ENCODE results near the gene KCNB1.

Gene KCNB1

DNA sequence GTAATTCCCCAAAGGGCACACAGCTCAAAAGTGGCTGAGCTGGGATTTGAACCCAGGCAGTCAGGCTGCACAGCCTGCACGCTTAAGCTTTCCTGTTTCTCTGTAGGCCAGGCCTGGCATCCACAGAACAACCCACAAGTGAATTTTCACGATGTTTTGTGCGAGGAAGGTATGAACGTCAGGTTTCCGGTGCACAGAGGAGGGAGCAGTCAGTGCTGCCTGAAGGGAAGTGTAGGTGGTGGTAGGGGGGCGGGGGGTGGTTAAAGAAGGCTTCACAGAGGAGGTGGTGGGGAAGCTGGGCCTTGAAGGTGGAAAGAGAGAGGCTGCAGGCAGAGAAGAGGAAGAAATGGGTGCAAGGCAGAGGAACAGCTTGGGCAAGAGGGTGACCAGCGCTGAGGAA is 14.1 kb downstream of the KCNB1 start:
- DNase-seq: no peak

DNA sequence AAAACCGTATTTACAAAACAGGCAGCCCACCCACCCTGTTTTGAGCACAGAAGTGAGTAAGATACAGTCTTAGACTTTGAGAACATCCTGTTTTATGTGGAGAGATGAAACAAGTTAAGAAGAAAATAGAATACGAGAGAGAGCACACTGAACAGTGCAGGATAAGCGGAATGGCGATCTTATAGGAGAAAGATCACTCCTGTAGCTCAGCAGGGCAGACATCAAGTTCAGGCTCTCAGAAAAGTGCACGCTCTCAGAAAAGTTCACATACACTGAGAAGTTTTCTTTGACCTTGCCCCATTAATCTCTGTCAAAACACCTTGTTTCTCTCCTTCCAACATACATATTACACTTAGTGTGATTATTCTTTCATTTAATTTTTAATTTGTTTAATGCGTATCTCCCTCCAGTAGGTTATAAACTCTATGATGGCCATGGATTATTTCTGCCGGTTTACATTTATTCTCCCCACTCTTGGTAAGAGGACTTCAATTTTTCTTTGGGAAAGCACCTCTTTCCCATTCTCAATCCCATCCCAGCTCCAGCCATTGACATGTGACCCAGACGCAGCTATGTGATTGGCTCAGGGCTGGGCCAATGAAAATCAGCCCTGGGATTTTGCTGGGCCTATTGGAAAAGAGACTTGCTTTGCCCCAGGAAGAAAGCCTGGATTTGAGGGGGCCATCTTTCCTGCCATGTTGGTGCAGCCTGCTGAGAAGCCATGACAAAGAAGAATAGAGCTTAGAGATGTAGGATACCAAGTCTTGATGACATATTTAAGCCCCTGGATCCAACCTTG is 16.2 kb downstream of the KCNB1 start:
- DNase-seq: no peak

DNA sequence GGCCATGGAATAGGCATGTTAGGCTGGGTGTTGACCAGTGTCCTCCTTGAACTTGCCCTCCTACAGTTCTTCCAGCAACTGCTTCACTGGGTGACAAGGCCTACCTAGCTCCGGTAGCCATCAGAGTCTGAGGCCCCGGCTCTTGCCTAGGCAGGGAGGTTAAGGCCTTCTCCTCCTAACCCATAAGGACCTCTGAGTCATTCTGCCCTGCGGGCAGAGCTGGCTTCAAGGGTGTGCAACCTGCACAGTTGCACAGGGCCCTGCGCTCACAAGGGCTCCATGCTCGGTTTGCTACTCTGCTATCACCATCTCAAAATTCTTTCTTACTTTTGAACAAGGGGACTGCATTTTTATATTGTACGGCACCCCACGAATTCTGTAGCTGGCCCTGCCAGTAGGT is 17.9 kb downstream of the KCNB1 start:
- no peak for DNase-seq

DNA sequence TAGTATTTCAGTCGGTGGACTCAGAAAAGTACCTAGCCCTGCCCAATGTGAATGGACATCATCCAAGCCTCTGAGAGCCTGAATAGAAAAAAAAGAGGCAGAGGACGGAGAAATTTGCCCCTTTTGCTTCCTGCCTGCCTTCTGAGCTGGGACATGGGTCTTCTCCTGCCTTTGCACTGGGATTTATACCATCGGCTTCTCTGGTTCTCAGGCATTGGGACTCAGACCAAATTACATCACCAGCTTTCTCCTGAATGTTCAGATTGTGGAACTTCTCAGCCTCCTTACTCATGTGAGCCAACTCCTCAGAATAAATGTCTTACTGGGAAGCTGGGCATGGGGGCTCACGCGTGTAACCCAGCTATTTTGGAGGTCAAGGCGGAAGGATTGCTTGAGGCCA is 19.8 kb downstream of the KCNB1 start:
- DNase-seq: no peak

DNA sequence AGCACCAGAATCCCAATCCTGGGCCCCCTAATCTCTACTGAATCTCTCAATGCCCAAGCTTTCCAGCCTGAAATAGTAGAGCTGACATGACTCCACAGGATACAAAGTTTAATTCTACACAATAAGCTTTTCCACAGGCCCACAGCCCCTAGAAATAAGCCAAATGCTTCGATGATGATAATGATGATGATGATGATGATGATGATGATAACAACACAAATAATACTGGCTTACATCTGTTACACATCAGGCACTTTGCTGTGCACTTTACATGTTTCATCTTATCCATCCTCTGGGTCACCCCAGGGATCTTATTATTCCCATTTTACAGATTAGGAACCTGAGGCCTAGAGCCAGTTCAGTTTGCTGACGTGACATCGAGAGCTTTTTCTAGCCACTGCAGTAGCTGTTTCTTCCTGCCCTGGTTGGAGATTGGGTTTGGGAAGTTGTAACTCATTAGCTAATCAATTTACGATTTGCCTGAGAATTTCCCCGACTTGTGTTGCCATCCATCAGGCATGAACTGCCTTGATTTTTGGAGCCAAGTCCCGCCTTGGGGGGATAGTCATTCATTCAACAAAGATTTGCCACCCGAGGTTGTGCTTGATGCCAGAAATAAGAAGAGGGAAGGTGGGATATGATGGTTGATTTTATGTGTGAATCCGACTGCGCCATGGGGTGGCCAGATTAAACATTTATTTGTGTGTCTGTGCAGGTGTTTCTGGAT is 20.4 kb downstream of the KCNB1 start:
- DNase-seq: no peak

DNA sequence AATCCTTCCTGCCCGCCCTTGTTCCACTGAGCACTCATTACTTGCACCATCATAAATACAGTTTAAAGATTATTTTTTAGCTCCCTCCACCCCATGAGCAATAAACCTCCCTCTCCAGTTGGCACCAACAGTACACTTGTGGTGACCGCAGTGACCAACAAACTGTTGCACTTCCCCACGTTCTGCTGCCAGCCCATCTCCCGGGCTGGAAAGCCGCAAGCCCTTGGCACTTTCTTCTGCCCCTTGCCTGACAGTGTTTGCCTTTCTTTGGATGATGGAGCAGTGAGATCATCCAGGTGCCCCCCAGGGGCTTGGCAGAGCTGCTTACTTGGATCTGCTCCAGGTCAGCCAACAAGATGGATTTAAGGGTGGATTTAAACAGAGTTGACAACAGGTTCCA is 21.6 kb downstream of the KCNB1 start:
- no peak for DNase-seq

DNA sequence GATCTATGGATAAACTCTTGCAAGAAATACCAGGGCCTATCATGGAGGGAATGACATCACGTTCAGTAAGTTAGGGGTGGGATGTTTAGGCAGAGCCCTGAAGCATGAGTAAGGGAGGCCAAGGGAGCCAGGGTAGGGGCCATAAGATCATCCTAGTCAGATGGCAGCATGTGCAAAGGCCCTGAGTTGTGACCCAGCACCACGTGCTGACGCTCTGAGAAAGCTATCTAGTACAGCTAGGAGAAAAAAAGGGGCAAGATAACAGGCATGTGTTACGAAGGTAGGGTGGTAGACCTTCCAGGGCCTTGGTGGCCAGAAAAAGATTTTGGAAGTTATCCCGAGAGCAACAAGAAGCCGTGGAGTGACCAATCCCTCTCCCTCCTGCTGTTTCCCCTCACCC is 22.3 kb downstream of the KCNB1 start:
- DNase-seq: no peak

DNA sequence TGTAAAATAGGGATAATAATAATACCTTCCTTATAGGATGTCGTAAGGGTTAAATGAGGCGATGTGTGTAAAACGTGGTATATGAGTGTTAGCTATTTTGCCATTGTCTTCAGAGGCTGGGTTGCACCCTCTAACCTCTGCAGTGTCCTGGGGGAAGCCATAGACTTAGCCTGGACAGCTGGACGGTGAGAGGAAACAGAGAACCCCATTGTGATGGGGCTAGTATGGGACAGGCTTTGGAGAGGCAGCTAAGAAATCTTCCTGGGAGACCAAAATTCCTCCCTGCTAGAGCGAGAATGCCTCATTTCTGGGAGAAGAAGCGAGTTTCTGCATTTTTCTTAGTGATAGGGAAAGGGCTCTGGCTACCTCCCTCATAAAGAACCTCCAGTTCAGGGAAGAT is 22.8 kb downstream of the KCNB1 start:
- no peak for DNase-seq

DNA sequence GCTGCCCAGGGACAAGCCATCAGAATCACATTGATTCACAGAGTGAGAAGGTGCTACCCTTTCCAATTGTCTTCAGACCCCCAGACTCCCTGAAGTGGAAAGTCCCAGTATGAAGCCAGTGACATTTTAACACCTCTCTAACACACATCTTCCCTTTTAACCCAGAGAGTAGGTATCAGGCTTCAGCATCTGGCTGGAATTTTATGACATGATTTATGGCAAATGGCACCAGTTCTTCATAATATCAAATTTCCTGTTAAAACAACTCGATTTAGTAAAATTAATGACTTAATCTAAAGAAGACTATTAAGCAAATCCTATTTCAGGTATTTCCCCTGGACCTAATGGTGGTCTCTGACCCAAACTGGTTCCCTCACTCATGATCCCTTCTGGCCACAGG is 25.0 kb downstream of the KCNB1 start:
- no peak for DNase-seq

DNA sequence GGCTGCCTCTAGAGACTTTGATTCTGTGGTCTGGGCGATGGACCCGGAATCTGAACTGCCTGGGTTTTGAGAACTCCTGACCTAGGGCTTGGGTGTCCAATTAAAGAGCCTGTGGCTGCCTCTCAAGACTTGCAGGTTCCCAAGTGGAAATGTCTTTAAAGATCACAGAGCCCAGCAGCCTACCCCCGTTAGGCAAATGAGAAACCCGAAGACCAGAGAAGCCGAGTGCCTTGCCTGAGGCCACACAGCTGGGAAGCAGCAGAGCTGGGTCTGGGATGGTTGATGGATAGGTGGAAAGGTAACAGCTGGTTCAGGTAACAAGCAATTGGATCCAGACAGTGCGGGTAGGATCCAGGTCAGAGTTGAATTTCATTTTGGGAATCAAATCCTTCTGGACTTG is 25.8 kb downstream of the KCNB1 start:
- no peak for DNase-seq

DNA sequence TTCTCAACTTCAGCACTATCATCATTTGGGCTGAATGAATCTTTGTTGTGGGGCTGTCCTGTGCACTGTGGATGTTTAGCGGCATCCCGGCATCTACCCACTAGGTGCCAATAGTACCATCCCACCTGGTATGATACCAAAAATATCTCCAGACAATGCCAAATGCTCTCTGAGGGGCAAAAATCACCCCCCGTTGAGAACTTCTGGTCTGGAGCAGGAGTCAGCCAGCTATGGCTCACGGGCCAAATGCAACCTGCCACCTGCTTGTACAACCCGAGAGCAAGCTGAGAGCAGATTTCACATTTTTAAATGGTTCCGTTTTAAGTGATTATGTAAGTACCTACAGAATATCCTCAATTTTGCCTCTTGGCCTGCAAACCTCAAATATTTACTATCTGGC is 26.8 kb downstream of the KCNB1 start:
- no peak for DNase-seq

DNA sequence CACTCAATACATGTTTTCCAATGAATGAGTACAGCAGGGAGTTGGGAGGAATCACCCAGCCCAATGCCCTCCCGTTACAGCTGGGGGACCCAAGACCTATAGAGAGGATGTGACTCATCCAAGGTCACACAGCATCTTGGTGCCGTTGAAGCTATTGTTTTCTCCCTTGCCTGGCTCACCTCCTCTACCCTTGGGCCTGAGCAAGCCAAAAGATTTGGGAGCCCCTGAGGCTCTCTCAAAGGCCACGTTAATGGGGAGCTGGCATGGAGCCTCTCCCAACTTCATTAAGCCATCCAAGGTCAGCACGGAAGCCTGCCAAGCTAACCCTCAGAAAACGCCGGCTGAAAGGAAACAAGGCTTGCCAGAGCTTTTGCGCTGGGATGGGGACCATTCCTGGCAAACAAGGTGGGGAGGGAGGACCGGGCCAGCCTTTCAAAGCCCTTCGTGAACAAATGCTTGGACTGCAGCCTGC is 30.4 kb downstream of the KCNB1 start:
- DNase-seq: no peak

DNA sequence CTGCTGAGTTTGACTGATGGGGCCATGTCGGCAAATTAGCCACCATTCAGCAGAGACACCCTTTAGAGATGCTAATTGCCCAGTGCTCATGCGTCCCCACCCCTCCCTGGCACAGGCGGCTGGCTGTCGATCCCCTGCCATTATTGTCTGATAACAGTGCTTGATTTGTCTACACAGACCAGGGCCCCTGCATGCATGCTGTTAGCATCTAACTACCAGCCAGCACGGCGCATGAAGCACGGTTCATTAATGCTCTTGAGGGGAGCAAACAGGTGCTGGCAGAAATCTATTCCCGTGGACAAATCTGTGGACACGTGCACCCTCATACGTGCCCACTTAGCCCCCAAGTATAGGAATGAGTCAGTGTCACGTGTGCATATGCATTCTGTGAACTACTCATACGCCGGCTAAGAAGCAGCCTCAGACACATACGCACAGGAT is 32.2 kb downstream of the KCNB1 start:
- no peak for DNase-seq

DNA sequence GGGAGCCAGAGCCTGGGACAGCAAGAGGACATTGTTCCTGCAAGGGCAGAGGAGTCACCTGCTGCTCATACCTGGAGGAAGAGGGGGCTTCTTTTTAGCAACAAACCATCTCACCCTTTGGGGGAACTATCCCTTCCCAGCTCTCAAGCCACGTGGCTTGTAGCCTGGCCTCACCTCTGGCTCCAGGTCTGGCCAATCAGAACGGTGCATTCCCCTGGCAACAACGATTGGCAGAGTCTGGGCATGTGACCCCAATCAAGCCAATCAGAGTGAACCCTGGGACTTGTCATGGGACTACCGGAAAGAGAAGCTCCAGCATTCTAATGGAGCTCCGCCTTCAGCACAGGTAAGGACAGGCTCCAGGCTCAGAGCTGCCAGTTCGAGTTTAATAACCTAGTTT is 33.6 kb downstream of the KCNB1 start:
- DNase-seq: no peak

DNA sequence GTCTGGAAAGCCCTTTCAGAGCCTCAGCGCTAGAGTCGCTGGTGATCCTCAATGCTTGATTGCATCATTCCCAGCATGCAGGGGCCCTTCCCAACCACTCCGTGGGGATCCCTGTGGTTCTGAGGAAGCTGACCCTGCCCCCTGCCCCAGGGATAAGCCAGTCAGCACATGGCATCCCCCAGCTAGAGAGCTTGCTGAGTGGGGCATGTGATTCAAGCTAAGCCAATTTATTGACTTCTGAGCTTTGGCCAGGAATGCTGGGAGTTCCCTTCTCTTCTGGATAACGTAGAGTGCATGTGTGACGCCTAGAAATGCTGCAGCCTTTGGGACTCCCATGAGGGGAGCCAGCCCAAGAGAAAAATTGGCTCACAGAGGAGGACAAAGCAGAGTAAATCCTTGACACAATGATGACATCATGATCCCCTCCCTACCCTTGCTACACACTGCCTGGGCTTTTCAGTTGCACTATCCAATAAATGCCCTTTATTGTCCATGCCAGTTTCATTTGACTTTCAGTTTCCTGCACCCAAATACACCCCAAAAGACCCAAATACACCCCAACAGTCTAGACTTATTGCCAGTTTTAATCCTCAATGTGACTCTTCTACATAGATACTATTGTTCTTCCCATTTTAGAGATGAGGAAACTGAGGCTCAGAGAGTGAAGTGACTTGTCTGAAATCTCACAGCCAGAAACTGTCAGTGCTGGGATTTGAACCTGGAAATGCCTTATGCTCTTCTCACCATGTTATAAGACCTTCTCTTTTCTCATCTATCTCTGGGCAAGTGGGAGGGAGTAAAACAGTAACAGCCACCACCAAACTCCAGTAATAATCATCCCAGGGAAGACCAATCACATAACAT is 34.3 kb downstream of the KCNB1 start:
- no peak for DNase-seq

DNA sequence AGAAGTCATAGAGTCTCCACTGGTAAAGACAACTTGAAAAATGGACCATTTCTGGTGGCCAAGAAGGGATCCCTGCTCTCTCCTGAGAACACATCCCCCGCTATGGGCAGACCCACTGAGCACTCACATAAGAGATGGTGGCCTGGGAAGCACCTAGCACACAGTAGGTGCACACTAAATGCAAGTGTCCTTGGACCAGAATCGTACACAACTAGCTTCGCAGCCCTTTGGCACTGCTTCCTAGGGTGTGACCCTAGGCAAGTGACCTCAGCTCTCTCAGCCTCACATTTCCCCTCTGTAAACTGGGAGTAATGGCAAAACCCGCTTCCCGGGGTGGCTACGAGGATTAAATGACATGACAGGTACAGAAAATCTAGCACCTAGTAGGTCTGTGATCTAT is 35.1 kb downstream of the KCNB1 start:
- no peak for DNase-seq

DNA sequence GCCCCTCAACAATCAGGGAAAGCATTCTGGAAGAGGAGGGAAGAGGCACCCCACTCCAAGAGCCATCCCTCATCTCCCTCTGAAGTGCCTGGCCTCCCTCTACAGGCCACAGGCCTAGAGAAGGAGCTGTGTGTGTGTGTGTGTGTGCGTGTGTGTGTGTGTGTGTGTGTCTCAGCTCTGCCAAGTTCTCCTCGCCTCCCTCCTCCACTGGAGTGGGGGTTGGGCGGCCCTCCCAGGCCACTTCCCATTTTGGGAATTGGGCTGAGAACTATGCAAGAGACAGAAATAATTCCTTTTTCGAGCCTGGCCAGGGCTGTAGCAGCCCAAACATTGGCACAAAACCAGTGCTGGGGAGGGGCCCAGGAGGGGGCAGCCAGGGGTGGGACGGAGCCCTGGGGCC is 35.7 kb downstream of the KCNB1 start:
- no peak for DNase-seq

DNA sequence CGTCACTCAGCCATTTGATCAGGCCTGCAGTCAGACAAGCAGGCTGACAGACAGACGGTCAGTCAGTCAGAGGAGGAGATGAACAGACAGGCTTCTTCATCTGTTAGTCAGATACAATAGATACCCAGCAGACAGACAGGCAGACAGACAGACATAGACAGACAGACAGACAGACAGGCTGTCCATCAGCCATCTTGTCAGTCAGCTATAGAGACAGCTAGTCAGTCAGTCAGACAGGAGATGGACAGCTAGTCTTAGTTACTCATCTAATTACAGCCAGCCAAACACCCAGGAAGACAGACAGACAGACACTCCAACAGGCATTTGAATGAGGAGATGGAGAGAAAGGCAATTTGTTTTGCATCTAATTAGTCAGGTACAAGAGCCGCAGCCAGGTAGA is 36.4 kb downstream of the KCNB1 start:
- DNase-seq: no peak

DNA sequence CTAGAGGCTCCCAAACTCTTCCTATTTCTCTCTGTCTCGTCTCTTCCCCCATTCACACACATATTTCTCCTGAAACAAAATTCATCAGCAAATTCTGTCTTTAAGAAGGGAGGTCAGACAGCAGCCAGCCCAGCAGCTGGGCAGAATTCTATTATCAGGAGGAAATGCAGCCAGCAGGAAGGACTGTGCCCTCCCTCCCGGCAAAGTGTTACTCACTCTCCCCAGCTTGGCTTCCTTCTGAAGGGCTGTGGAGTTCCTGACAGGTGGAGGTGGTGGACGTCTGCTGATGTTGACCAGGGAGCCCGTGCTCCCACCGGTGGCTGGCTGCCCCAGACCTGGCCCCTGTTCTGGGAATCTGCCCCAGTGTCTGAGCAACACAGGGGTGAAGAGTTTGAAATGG is 37.3 kb downstream of the KCNB1 start:
- DNase-seq: no peak

DNA sequence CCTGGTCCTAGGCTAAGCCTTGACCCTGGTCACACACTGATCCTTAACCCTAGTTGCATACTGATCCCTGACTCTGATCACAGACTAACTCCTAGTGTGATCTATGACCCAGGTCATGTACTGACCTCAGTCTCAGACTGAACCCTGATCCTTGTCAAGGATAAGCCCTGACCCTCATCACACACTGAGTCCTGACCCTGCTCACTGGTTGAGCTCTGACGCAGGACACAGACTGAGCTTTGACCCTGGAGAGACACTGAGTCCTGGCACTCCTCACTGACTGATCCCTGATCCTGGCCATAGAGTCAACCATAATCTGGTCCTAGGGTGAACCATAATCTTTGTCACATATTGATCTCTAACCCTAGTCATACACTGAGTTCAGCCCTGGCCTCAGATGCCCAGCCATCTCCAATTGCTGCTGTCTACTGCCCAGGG is 37.9 kb downstream of the KCNB1 start:
- DNase-seq: no peak

DNA sequence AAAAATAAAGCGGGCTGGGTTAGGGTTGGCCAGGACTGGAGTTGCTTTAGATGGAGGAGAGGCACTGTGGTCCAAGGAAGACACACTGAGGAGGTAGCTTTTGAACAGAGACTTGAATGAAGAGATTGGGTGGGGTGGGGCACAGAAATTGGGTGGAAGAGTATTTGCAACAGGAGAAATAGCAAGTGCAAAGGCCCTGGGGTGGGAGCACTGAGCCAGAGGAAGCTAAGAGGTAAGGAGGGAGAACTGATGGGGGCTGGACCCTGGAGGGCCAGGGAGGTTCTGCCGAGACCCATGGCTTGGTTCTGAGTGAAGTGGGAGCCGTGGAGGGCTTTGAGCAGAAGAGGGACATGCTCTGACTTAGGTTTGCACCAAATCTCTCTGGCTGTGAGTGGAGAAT is 45.4 kb downstream of the KCNB1 start:
- no peak for DNase-seq

DNA sequence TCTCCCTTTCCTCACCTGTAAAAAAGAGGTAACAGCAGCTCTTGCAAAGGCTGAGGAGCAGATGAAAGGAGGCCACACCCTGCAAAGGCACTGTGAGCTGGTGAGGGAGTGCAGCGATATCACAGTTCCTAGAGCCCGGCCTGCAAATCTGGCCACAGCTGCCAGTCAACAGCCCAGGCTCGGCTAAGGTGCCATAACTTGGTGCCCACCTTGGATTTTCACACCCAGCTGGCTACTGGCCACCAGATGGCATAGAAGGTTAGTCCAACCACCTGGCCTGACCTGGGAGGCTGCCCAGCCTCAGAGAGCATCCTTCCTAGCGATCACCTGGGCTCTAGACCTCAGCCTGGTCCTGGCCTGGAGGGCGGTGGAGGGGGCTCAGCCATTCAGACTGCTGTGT is 46.8 kb downstream of the KCNB1 start:
- no peak for DNase-seq

DNA sequence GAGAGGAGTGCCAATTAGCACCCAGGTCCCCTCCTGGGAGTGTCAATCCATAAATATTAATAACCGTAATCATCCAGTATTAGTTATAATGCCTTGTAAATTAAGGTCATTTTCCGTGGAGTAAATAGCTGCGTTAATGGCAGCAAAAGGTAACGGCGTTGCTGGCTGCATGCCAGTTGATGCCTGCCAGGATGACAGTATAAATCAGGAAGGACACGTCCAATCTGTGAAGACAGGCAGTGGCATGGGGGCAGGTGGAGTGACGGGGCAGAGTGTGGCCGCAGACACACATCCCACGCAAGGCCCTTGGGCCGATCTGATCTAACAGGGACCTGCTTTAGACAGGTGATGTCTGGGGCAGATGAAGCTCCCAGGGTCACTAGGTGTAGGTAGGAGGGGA is 49.1 kb downstream of the KCNB1 start:
- no peak for DNase-seq

DNA sequence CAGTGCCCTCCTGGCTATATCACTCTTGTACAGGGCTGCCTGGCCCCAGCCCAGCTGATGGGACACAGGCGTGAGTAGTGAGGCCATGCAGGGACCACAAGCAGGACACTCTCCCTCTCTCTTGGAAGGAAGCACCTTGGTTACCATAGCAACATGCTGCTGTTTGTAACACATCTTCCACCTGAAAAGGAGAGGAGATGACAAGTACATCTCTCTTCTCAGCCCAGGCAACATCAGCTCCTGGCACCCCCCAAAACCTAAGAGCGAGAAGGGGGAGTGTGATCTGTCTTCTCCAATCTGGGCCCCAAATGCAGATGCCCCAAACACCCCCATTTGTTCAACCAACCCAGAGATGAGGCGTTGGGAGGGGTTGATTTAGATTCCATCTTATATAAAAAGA is 49.9 kb downstream of the KCNB1 start:
- no peak for DNase-seq
